H1 (cell line): Measurements from ENCODE around the gene EPHA3. TPM values are rescaled to one million over a fixed set of nuclear protein-coding genes. Genes with fewer than 3 reads are reported as not detected.

Experiments
- CTCF ChIA-PET: fragments of 300-600 bp; sonication (Branson Sonifier 250); formaldehyde crosslinking; loops from one replicate; lab custom pipeline; 2021; ENCODE audit not compliant: partially characterized antibody; lab: Charles Lee
- POLR2A ChIA-PET: fragments of 300-600 bp; sonication (Branson Sonifier 250); formaldehyde crosslinking; loops from one replicate; lab custom pipeline; 2021; ENCODE audit warnings: inconsistent platforms; ENCODE audit not compliant: partially characterized antibody; lab: Charles Lee
- DNase-seq, 2 experiments: peaks; one replicate each; pipeline versions ENCODE4 v3.0.0 to v3.0.0-alpha.2; 2010 to 2022; ENCODE audit warnings: low spot score in 2 of 2, low read depth in 1 of 2, mixed read lengths in 1 of 2
- FAIRE-seq: peaks from 2 replicates; lab custom pipeline; 2011; peaks lifted over from hg19 to GRCh38; lab: Jason Lieb, UNC
- H2AFZ ChIP-seq: 2 replicates; pipeline ENCODE4 v1.8.1; 2012; ENCODE audit warnings: low read length, inconsistent platforms
- H2AK5ac ChIP-seq: 2 replicates; pipeline ENCODE4 v1.6.1; 2013; ENCODE audit warnings: low read depth, low read length
- H2BK120ac ChIP-seq: replicated peaks from 2 replicates; pipeline ENCODE3; 2013; ENCODE audit warnings: low read depth, low read length, inconsistent platforms
- H2BK12ac ChIP-seq: 2 replicates; pipeline ENCODE4 v1.6.1; 2013; ENCODE audit warnings: low read depth, low read length
- H2BK15ac ChIP-seq: 2 replicates; pipeline ENCODE4 v1.6.1; 2013; ENCODE audit warnings: low read length
- H2BK20ac ChIP-seq: 2 replicates; pipeline ENCODE4 v1.6.1; 2013; ENCODE audit warnings: low read length
- H2BK5ac ChIP-seq: 2 replicates; pipeline ENCODE4 v1.6.1; 2013; ENCODE audit warnings: low read depth, low read length
- H3K14ac ChIP-seq: 2 replicates; pipeline ENCODE4 v1.6.1; 2013; ENCODE audit warnings: inconsistent platforms; ENCODE audit not compliant: insufficient read length
- H3K18ac ChIP-seq: 2 replicates; pipeline ENCODE4 v1.6.1; 2013; ENCODE audit warnings: low read length; ENCODE audit errors: extremely low read depth
- H3K23ac ChIP-seq: 2 replicates; pipeline ENCODE4 v1.6.1; 2013; ENCODE audit warnings: inconsistent platforms; ENCODE audit not compliant: insufficient read length
- H3K23me2 ChIP-seq: 2 replicates; pipeline ENCODE4 v1.6.1; 2013; ENCODE audit warnings: low read depth, low read length
- H3K27ac ChIP-seq: 2 replicates; pipeline ENCODE4 v1.6.1; 2011; ENCODE audit warnings: low read depth, low read length, inconsistent platforms
- H3K27me3 ChIP-seq, 4 experiments: replicated peaks in 1 of 4; 1 replicate in 1 of 4; 2 replicates in 3 of 4; pipeline versions ENCODE4 v1.6.1 to v1.8.1; 2011 to 2013; ENCODE audit warnings: low read length in 3 of 4, mild to moderate bottlenecking in 3 of 4, inconsistent platforms in 2 of 4, mixed read lengths in 2 of 4, moderate library complexity in 1 of 4; ENCODE audit not compliant: control insufficient read depth in 3 of 4, insufficient read depth in 3 of 4; ENCODE audit errors: extremely low read depth in 1 of 4
- H3K36me3 ChIP-seq, 4 experiments: 2 replicates each; pipeline versions ENCODE4 v1.6.1 to v1.8.1; 2011 to 2013; ENCODE audit warnings: mild to moderate bottlenecking in 4 of 4, low read length in 3 of 4, moderate library complexity in 2 of 4, control low read depth in 1 of 4, inconsistent platforms in 1 of 4; ENCODE audit not compliant: insufficient read depth in 4 of 4, control insufficient read depth in 2 of 4
- H3K4ac ChIP-seq: replicated peaks from 2 replicates; pipeline ENCODE3; 2013; ENCODE audit warnings: low read length, low read depth, mixed read lengths, inconsistent platforms; ENCODE audit not compliant: insufficient read length
- H3K4me1 ChIP-seq, 4 experiments: replicated peaks in 1 of 4; 1 replicate in 1 of 4; 2 replicates in 3 of 4; pipeline versions ENCODE4 v1.6.1 to v1.8.1; 2011 to 2013; ENCODE audit warnings: low read length in 3 of 4, inconsistent platforms in 2 of 4, mixed read lengths in 1 of 4; ENCODE audit not compliant: insufficient read depth in 4 of 4, control insufficient read depth in 3 of 4
- H3K4me2 ChIP-seq, 2 experiments: 2 replicates each; pipeline versions ENCODE4 v1.6.1 to v1.8.1; 2011 to 2013; ENCODE audit warnings: low read depth in 2 of 2, low read length in 2 of 2, control low read depth in 1 of 2, inconsistent platforms in 1 of 2, mild to moderate bottlenecking in 1 of 2; ENCODE audit not compliant: insufficient read depth in 1 of 2
- H3K4me3 ChIP-seq, 4 experiments: fragments of 200-600, 300-600 bp in 1 of 4; sonication (generic), shearing (Covaris generic), sonication (Bioruptor Twin) in 1 of 4; 2 replicates each; pipeline versions ENCODE4 v1.5.1 to v1.8.1; 2011 to 2016; ENCODE audit warnings: low read length in 4 of 4, low read depth in 3 of 4, control low read depth in 2 of 4, inconsistent platforms in 2 of 4, mild to moderate bottlenecking in 2 of 4, mixed read lengths in 1 of 4, moderate library complexity in 1 of 4; ENCODE audit not compliant: insufficient read depth in 2 of 4; ENCODE audit errors: extremely low read depth in 1 of 4
- H3K56ac ChIP-seq: replicated peaks from 2 replicates; pipeline ENCODE3; 2013; ENCODE audit warnings: low read depth, mild to moderate bottlenecking, mixed read lengths, low read length, inconsistent platforms; ENCODE audit not compliant: insufficient read length
- H3K79me1 ChIP-seq: 2 replicates; pipeline ENCODE4 v1.6.1; 2013; ENCODE audit warnings: low read depth, low read length, control low read depth
- H3K79me2 ChIP-seq, 2 experiments: 2 replicates each; pipeline versions ENCODE4 v1.6.1 to v1.8.1; 2012 to 2013; ENCODE audit warnings: low read length in 2 of 2, mild to moderate bottlenecking in 2 of 2, inconsistent platforms in 1 of 2; ENCODE audit not compliant: insufficient read depth in 2 of 2, control insufficient read depth in 1 of 2
- H3K9ac ChIP-seq, 4 experiments: replicated peaks in 1 of 4; 1 replicate in 1 of 4; 2 replicates in 3 of 4; pipeline versions ENCODE4 v1.6.1 to v1.8.1; 2011 to 2013; ENCODE audit warnings: low read depth in 3 of 4, low read length in 3 of 4, control low read depth in 2 of 4, mild to moderate bottlenecking in 2 of 4, moderate library complexity in 2 of 4, inconsistent platforms in 1 of 4; ENCODE audit errors: extremely low read depth in 1 of 4
- H3K9me3 ChIP-seq, 2 experiments: 2 replicates each; pipeline versions ENCODE4 v1.6.1 to v1.8.1; 2012 to 2013; ENCODE audit warnings: mild to moderate bottlenecking in 2 of 2, moderate library complexity in 2 of 2, control low read depth in 1 of 2, inconsistent platforms in 1 of 2, low read depth in 1 of 2, low read length in 1 of 2, mixed read lengths in 1 of 2; ENCODE audit not compliant: insufficient read depth in 2 of 2
- H4K20me1 ChIP-seq, 2 experiments: replicated peaks in 1 of 2; 2 replicates each; pipeline versions ENCODE3 to v1.8.1; 2011 to 2013; ENCODE audit warnings: inconsistent platforms in 2 of 2, low read length in 2 of 2, mild to moderate bottlenecking in 1 of 2; ENCODE audit not compliant: insufficient read depth in 2 of 2, control insufficient read depth in 1 of 2
- H4K5ac ChIP-seq: 2 replicates; pipeline ENCODE4 v1.6.1; 2013; ENCODE audit warnings: low read length, low read depth, mixed read lengths, inconsistent platforms; ENCODE audit not compliant: insufficient read length
- H4K8ac ChIP-seq: 2 replicates; pipeline ENCODE4 v1.8.0; 2013; ENCODE audit warnings: mild to moderate bottlenecking, moderate library complexity, low read length, inconsistent platforms; ENCODE audit not compliant: insufficient read depth; ENCODE audit errors: extremely low read depth
- H4K91ac ChIP-seq: replicated peaks from 2 replicates; pipeline ENCODE3; 2013; ENCODE audit warnings: low read length, mixed read lengths, inconsistent platforms; ENCODE audit not compliant: insufficient read length
- EZH2 ChIP-seq: fragments of 200-600 bp; sonication (generic); IDR thresholded peaks from 2 replicates; pipeline ENCODE4 v1.7.1; 2012; ENCODE audit warnings: low read depth, mild to moderate bottlenecking, moderate library complexity, low read length, inconsistent platforms; ENCODE audit not compliant: severe bottlenecking
- JUND ChIP-seq: IDR thresholded peaks from 2 replicates; pipeline ENCODE4 v1.6.1; 2011; ENCODE audit warnings: mild to moderate bottlenecking, improper control_type of control experiment, low read length
- KDM5A ChIP-seq: fragments of 200-600 bp; IDR thresholded peaks from 2 replicates; pipeline ENCODE4 v1.7.1; 2012; ENCODE audit warnings: mild to moderate bottlenecking, low read length, inconsistent platforms, mixed read lengths
- MAFK ChIP-seq: IDR thresholded peaks from 2 replicates; pipeline ENCODE4 v1.6.1; 2012; ENCODE audit warnings: low read depth, mild to moderate bottlenecking, improper control_type of control experiment, low read length
- NANOG ChIP-seq: IDR thresholded peaks from 2 replicates; pipeline ENCODE4 v1.6.1; 2011; ENCODE audit warnings: low read length, low read depth, mild to moderate bottlenecking, inconsistent platforms; ENCODE audit not compliant: insufficient read depth, poor library complexity, severe bottlenecking
- PHF8 ChIP-seq: fragments of 200-600 bp; sonication (generic); conservative IDR thresholded peaks from 2 replicates; pipeline ENCODE4 v1.7.1; 2012; ENCODE audit warnings: low read depth, mild to moderate bottlenecking, inconsistent platforms, low read length, moderate library complexity
- RXRA ChIP-seq: IDR thresholded peaks from 2 replicates; pipeline ENCODE4 v1.6.1; 2011; ENCODE audit warnings: low read depth, mild to moderate bottlenecking, low read length, moderate library complexity; ENCODE audit not compliant: insufficient read depth
- TAF1 ChIP-seq: IDR thresholded peaks from 2 replicates; pipeline ENCODE4 v1.6.1; 2011; ENCODE audit warnings: mild to moderate bottlenecking, low read depth, low read length
- TAF7 ChIP-seq: optimal IDR thresholded peaks from 2 replicates; pipeline ENCODE3; 2011; ENCODE audit warnings: low read depth, mild to moderate bottlenecking, inconsistent platforms, low read length, moderate library complexity, borderline replicate concordance
- WGBS, 2 experiments: shearing (Covaris generic) in 1 of 2; methylation state at CpG; one replicate each; pipeline versions ENCODE4 v1.1.6 to v1.1.7; 2013 to 2015; ENCODE audit warnings: low lambda C conversion rate in 2 of 2, mixed read lengths in 2 of 2, inconsistent platforms in 1 of 2, low coverage in 1 of 2, missing lambda C conversion rate in 1 of 2; ENCODE audit not compliant: insufficient replicate concordance in 2 of 2, insufficient coverage in 1 of 2, insufficient read length in 1 of 2; ENCODE audit errors: extremely low coverage in 1 of 2, missing lambda C conversion rate in 1 of 2; 5-methylcytosine and 5-hydroxymethylcytosine counted together
- polyA plus RNA-seq, 7 experiments: library from polyadenylated mRNA; depleted of rRNA in 3 of 7; stranded (reverse) in 5 of 7; unstranded in 2 of 7; fragments of >200 nt in 5 of 7; fragments of 200-250 nt in 2 of 7; gene quantifications; 1 replicate in 5 of 7; 2 replicates in 1 of 7; 4 replicates in 1 of 7; pipeline versions ENCODE4 v1.2.1 to v1.2.3, GENCODE V29; 2011 to 2013; ENCODE audit warnings: missing spikeins in 2 of 7, mixed read lengths in 2 of 7
- total RNA-seq: library from RNA; stranded (reverse); fragmentation: NEBNext Ultra II Directional; extraction: Animal tissue kit (Norgen Biotek cat#: 25700); gene quantifications from 2 replicates; pipeline ENCODE4 v1.2.1, GENCODE V29; 2021
- TF ChIP-seq, protein P1 (sequence below), 3 experiments: IDR thresholded peaks; 1 replicate in 2 of 3; 2 replicates in 1 of 3; pipeline versions ENCODE4 v1.5.1 to v1.6.1; 2011; ENCODE audit warnings: low read length in 3 of 3, mild to moderate bottlenecking in 3 of 3, inconsistent platforms in 2 of 3, low read depth in 1 of 3, moderate library complexity in 1 of 3; ENCODE audit not compliant: insufficient read depth in 1 of 3; ENCODE audit errors: control extremely low read depth in 1 of 3

Gene EPHA3
- total and polyA plus RNA-seq, 2 of the 8 experiments (the other 6 are each of a cell fraction or from before 2014, with no cell fraction given), result 0.09 to 0.22 TPM

DNA sequence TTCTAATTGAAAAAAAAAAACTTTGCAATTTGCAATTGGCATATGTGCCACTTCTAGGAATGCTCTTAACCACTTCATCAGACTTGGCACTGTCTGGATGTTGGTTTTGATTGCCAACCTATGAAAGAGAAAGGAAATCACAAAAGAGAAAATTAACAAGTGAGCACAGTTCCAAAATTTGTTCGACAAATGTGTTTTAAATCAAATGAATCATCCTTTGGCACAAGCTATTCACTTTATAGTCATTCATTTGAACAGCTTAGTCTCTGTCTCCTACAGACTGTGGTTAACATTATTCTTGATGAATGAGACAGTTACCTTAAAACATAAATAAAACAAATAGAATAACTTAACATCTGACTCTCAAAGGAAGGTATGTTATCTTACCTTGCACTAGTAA lies 265.0 kb downstream of the EPHA3 start:
- Histone ChIP-seq H4K8ac (no peak overlapping the region), H3K9me3 (0 out of 4 replicates have a peak, but pooled peaks cover 0 to 3% of the 10 kb centered on the region in 2 experiments), H3K79me2 (no peaks in the 10 kb centered on the region), H3K36me3 (no peaks in the 10 kb centered on the region), H3K4ac (no peak overlapping the region), H3K4me2 (no peak overlapping the region), H3K14ac (no peak overlapping the region), H2AK5ac (no peak overlapping the region), H3K27me3 (no peaks in the 10 kb centered on the region), H2AFZ (no peak overlapping the region), H4K91ac (no peak overlapping the region), H2BK5ac (no peak overlapping the region), H3K18ac (no peak overlapping the region), H3K9ac (no peak overlapping the region), H3K4me1 (peaks cover 0 to 4% (median 0%) of the 10 kb centered on the region in 4 experiments; a peak in 1 of 7 replicates), H3K79me1 (no peaks in the 10 kb centered on the region), H3K4me3 (no peak overlapping the region), H2BK15ac (no peak overlapping the region), H3K23ac (no peak overlapping the region), H3K56ac (no peak overlapping the region), H2BK120ac (no peak overlapping the region), H2BK20ac (no peak overlapping the region), H2BK12ac (no peak overlapping the region), H4K20me1 (no peaks in the 10 kb centered on the region), H3K27ac (no peak overlapping the region), H3K23me2 (no peaks in the 10 kb centered on the region), H4K5ac (no peak overlapping the region)
- ChIA-PET CTCF (interaction anchor here (0.6 kb wide), 1 partner anchor 28 kb away, joined by 3 read pairs; no protein-coding TSS in a partner anchor), POLR2A (no interaction called here)
- no peak for FAIRE-seq
- 90% methylated on average over 1 of the region's 1 CpG; no CpG with 5 or more reads in 1 of the 2 experiments for WGBS, 2 experiments
- no peak for DNase-seq
- TF ChIP-seq JUND (no peak), EZH2 (no peak), TAF1 (no peak), NANOG (no peak), PHF8 (no peak), RXRA (no peak), TAF7 (no peak), MAFK (no peak), KDM5A (no peak)
- TF ChIP-seq, protein P1, sequence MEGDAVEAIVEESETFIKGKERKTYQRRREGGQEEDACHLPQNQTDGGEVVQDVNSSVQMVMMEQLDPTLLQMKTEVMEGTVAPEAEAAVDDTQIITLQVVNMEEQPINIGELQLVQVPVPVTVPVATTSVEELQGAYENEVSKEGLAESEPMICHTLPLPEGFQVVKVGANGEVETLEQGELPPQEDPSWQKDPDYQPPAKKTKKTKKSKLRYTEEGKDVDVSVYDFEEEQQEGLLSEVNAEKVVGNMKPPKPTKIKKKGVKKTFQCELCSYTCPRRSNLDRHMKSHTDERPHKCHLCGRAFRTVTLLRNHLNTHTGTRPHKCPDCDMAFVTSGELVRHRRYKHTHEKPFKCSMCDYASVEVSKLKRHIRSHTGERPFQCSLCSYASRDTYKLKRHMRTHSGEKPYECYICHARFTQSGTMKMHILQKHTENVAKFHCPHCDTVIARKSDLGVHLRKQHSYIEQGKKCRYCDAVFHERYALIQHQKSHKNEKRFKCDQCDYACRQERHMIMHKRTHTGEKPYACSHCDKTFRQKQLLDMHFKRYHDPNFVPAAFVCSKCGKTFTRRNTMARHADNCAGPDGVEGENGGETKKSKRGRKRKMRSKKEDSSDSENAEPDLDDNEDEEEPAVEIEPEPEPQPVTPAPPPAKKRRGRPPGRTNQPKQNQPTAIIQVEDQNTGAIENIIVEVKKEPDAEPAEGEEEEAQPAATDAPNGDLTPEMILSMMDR (IDR thresholded peaks at IDR 0.05; ENCODE audit: control extremely low read depth in 1 of 3, insufficient read depth in 1 of 3, low read depth in 1 of 3, low read length in 3 of 3), result no peak
